Natural killer cell (primary cell): ENCODE results near the gene ZNF700. TPM values are rescaled to one million over a fixed set of nuclear protein-coding genes. Genes with fewer than 3 reads are reported as not detected.
"Not testable (repeated sequence)": the region's sequence is repeated elsewhere in the genome, so short reads cannot be mapped to it uniquely, and the experiment has no call there.

Experiments
- ATAC-seq, 3 donors: fragments of 150-1000 bp in 2 of 3; fragments of 200-7000 bp in 1 of 3; cut with Tn5 transposase; 1 replicate in 1 of 3; 2 replicates in 2 of 3; pipeline ENCODE4 v1.10.0; 2021; ENCODE audit warnings: mild to moderate bottlenecking in 2 of 3, moderate library complexity in 2 of 3
- DNase-seq, 2 donors: peaks; one replicate each; pipeline versions ENCODE4 v3.0.0 to v3.0.0-alpha.2; 2013 to 2021; ENCODE audit warnings: mixed read lengths in 1 of 2
- H3K27ac ChIP-seq: one replicate; pipeline ENCODE4 v1.5.1; 2013; ENCODE audit warnings: mild to moderate bottlenecking, low read length
- H3K27me3 ChIP-seq: one replicate; pipeline ENCODE4 v1.6.1; 2013; ENCODE audit warnings: low read length; ENCODE audit not compliant: control insufficient read depth, insufficient read depth
- H3K36me3 ChIP-seq: one replicate; pipeline ENCODE4 v1.6.1; 2013; ENCODE audit warnings: low read length; ENCODE audit not compliant: control insufficient read depth, insufficient read depth
- H3K4me1 ChIP-seq: one replicate; pipeline ENCODE4 v1.6.1; 2013; ENCODE audit warnings: low read length; ENCODE audit not compliant: control insufficient read depth, insufficient read depth
- H3K4me3 ChIP-seq: one replicate; pipeline ENCODE4 v1.5.1; 2013; ENCODE audit warnings: low read length
- H3K9me3 ChIP-seq: one replicate; pipeline ENCODE4 v1.6.1; 2013; ENCODE audit warnings: low read length; ENCODE audit not compliant: control insufficient read depth, insufficient read depth
- H3K27ac Mint-ChIP-seq, 2 donors: one replicate each; pipeline ENCODE4 v1.8.0; 2022; ENCODE audit warnings: mild to moderate bottlenecking in 2 of 2, mixed read lengths in 2 of 2, moderate library complexity in 1 of 2
- H3K27me3 Mint-ChIP-seq, 2 donors: one replicate each; pipeline ENCODE4 v1.8.0; 2022; ENCODE audit warnings: low read depth in 2 of 2, mixed read lengths in 2 of 2
- H3K36me3 Mint-ChIP-seq: one replicate; pipeline ENCODE4 v1.8.0; 2022; ENCODE audit warnings: mixed read lengths
- H3K4me1 Mint-ChIP-seq, 2 donors: one replicate each; pipeline ENCODE4 v1.8.0; 2022; ENCODE audit warnings: mixed read lengths in 2 of 2
- H3K4me3 Mint-ChIP-seq: one replicate; pipeline ENCODE4 v1.8.0; 2022; ENCODE audit warnings: mild to moderate bottlenecking, moderate library complexity, mixed read lengths
- H3K9me3 Mint-ChIP-seq, 2 donors: one replicate each; pipeline ENCODE4 v1.8.0; 2022; ENCODE audit warnings: mixed read lengths in 2 of 2
- WGBS: methylation state at CpG from one replicate; pipeline ENCODE4 v1.1.7; 2013; ENCODE audit warnings: missing lambda C conversion rate; ENCODE audit not compliant: insufficient coverage; 5-methylcytosine and 5-hydroxymethylcytosine counted together
- intact Hi-C: fragments of 100-400 bp; cut with micrococcal nuclease; formaldehyde crosslinking; loops from one replicate; pipeline ENCODE4 v1.14.2; 2022
- total RNA-seq, 4 donors: library from RNA; stranded (reverse); fragments of 120-200 nt in 1 of 4; gene quantifications; one replicate each; pipeline versions ENCODE4 v1.2.3 to v1.2.4, GENCODE V29; 2013 to 2022
- TF ChIP-seq, protein P1 (sequence below): fragments of 200-600 bp; IDR thresholded peaks from one replicate; pipeline ENCODE4 v1.8.0; 2022; ENCODE audit warnings: antibody characterized with exemption

ZNF700 gene
- total RNA-seq, 3 donors from 2014 or later (not counting 1 experiment from before 2014, with no cell fraction given), result 25.1 to 30.1 (median 26.4) TPM

GRCh38 chr19:11987405-11988281 lies 62.7 kb downstream of the ZNF700 start:
- TF ChIP-seq, protein P1, sequence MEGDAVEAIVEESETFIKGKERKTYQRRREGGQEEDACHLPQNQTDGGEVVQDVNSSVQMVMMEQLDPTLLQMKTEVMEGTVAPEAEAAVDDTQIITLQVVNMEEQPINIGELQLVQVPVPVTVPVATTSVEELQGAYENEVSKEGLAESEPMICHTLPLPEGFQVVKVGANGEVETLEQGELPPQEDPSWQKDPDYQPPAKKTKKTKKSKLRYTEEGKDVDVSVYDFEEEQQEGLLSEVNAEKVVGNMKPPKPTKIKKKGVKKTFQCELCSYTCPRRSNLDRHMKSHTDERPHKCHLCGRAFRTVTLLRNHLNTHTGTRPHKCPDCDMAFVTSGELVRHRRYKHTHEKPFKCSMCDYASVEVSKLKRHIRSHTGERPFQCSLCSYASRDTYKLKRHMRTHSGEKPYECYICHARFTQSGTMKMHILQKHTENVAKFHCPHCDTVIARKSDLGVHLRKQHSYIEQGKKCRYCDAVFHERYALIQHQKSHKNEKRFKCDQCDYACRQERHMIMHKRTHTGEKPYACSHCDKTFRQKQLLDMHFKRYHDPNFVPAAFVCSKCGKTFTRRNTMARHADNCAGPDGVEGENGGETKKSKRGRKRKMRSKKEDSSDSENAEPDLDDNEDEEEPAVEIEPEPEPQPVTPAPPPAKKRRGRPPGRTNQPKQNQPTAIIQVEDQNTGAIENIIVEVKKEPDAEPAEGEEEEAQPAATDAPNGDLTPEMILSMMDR, result no peak
- Histone ChIP-seq H3K27ac (peak overlapping the region; percentile 89), H3K4me3 (peak overlapping the region; percentile 99), H3K27me3 (no peaks in the 10 kb centered on the region), H3K36me3 (no peaks in the 10 kb centered on the region), H3K9me3 (no peaks in the 10 kb centered on the region), H3K4me1 (peaks cover 23% of the 10 kb centered on the region)
- DNase-seq (peak; percentile 88 to 93), ATAC-seq (peak; percentile 93 to 96 (median 93))
- Mint-ChIP-seq H3K27ac (peak overlapping the region; percentile 94 to 95), H3K36me3 (no peaks in the 10 kb centered on the region), H3K9me3 (no peaks in the 10 kb centered on the region), H3K4me1 (peaks cover 34 to 36% of the 10 kb centered on the region in 2 donors), H3K4me3 (peak overlapping the region; percentile 97), H3K27me3 (no peaks in the 10 kb centered on the region)
- intact Hi-C loops, result loop anchor here (1.0 to 2.0 kb wide), 4 partner anchors 23 to 191 kb away; no protein-coding TSS in a partner anchor
- WGBS, result 0% methylated on average over 54 of the region's 54 CpGs

- no peaks in the 10 kb centered on the region for H3K27me3 ChIP-seq
- no peaks in the 10 kb centered on the region for H3K36me3 Mint-ChIP-seq
- peak overlapping the region; percentile 94 to 95 for H3K27ac Mint-ChIP-seq
- TF ChIP-seq, protein P1, result no peak
- no peaks in the 10 kb centered on the region for H3K36me3 ChIP-seq
- ATAC-seq (no peak), DNase-seq (no peak)
- intact Hi-C loops, result loop anchor here (2.0 kb wide), 2 partner anchors 108 to 192 kb away; no protein-coding TSS in a partner anchor
- H3K27me3 Mint-ChIP-seq, result no peaks in the 10 kb centered on the region
- H3K4me3 ChIP-seq, result peak overlapping the region; percentile 99
- peak overlapping the region; percentile 97 for H3K4me3 Mint-ChIP-seq
- H3K4me1 ChIP-seq, result peaks cover 23% of the 10 kb centered on the region
- 83% methylated on average over 9 of the region's 9 CpGs for WGBS
- H3K27ac ChIP-seq, result peak overlapping the region; percentile 89
- H3K4me1 Mint-ChIP-seq, result peaks cover 36 to 38% of the 10 kb centered on the region in 2 donors
- no peaks in the 10 kb centered on the region for H3K9me3 ChIP-seq
- no peaks in the 10 kb centered on the region for H3K9me3 Mint-ChIP-seq
Observed at GRCh38 chr19:11989112-11989456, 64.2 kb downstream of the ZNF700 start.

GRCh38 chr19:11991921-11992320 lies 67.0 kb downstream of the ZNF700 start:
- H3K36me3 Mint-ChIP-seq, H3K27ac ChIP-seq, H3K36me3 ChIP-seq, H3K27me3 ChIP-seq, intact Hi-C loops, DNase-seq, ATAC-seq, H3K27me3 Mint-ChIP-seq, H3K4me3 Mint-ChIP-seq, H3K4me3 ChIP-seq, H3K9me3 ChIP-seq, H3K9me3 Mint-ChIP-seq: not testable (repeated sequence)
- 46% methylated on average over 3 of the region's 4 CpGs for WGBS
- Mint-ChIP-seq H3K27ac (peak overlapping the region; percentile 29 to 33), H3K4me1 (peaks cover 36 to 41% of the 10 kb centered on the region in 2 donors)
- H3K4me1 ChIP-seq, result peaks cover 22% of the 10 kb centered on the region

- Histone ChIP-seq H3K9me3 (no peaks in the 10 kb centered on the region), H3K4me3 (no peak overlapping the region), H3K4me1 (peaks cover 8% of the 10 kb centered on the region), H3K36me3 (no peaks in the 10 kb centered on the region), H3K27ac (no peak overlapping the region), H3K27me3 (no peaks in the 10 kb centered on the region)
- H3K4me1 Mint-ChIP-seq, result peaks cover 27 to 37% of the 10 kb centered on the region in 2 donors
- WGBS, result 87% methylated on average over 1 of the region's 1 CpG
- H3K9me3 Mint-ChIP-seq, result no peaks in the 10 kb centered on the region
- no peak overlapping the region for H3K27ac Mint-ChIP-seq
- DNase-seq (no peak), ATAC-seq (no peak)
- no peak overlapping the region for H3K4me3 Mint-ChIP-seq
- intact Hi-C loops, result no loop called here
- no peaks in the 10 kb centered on the region for H3K27me3 Mint-ChIP-seq
- no peaks in the 10 kb centered on the region for H3K36me3 Mint-ChIP-seq
- TF ChIP-seq, protein P1, result no peak
Observed at GRCh38 chr19:11995174-11995573, 70.3 kb downstream of the ZNF700 start.

Other genes starting within 250 kb of the ZNF700 start
- 1 to 10 TPM; 3.2 to 7.1 (median 5.2) TPM for gene ZNF823, start 186.2 kb upstream of the ZNF700 start, total RNA-seq
- gene ZNF441, start 158.1 kb upstream of the ZNF700 start, total RNA-seq, result 1 to 10 TPM; 6.5 to 9.6 (median 7.1) TPM
- 1 to 10 TPM; 1.9 to 3.8 (median 3.7) TPM for gene ZNF491, start 126.6 kb upstream of the ZNF700 start, total RNA-seq
- gene ZNF440, start 110.8 kb upstream of the ZNF700 start, total RNA-seq, result 10 to 100 TPM; 21.8 to 37.4 (median 26.6) TPM
- 10 to 100 TPM in 2 of 3 donors, 1 to 10 TPM in 1; 9.6 to 18.4 (median 15.4) TPM for gene ZNF439, start 76.4 kb upstream of the ZNF700 start, total RNA-seq
- 1 to 10 TPM; 4.1 to 6.5 (median 4.8) TPM for gene ZNF69, start 37.3 kb upstream of the ZNF700 start, total RNA-seq
- gene ZNF763, start 39.9 kb downstream of the ZNF700 start, total RNA-seq, result 1 to 10 TPM; 4.8 to 7.7 (median 5.8) TPM
- 1 to 10 TPM; 3.4 to 9.0 (median 3.9) TPM for gene ZNF433, start 110.6 kb downstream of the ZNF700 start, total RNA-seq
- under 1 TPM in 2 of 3 donors, not detected in 1; 0.20 to 0.54 TPM for gene ZNF878, start 127.9 kb downstream of the ZNF700 start, total RNA-seq
- 10 to 100 TPM; 12.1 to 36.2 (median 27.4) TPM for gene ZNF844, start 139.6 kb downstream of the ZNF700 start, total RNA-seq
- 1 to 10 TPM; 4.2 to 9.0 (median 4.6) TPM for gene ZNF20, start 215.2 kb downstream of the ZNF700 start, total RNA-seq
- gene ZNF625, start 231.6 kb downstream of the ZNF700 start, total RNA-seq, result 1 to 10 TPM; 3.1 to 7.9 (median 4.4) TPM
- gene ZNF136, start 238.0 kb downstream of the ZNF700 start, total RNA-seq, result 10 to 100 TPM; 31.5 to 47.7 (median 39.8) TPM